H1 (cell line): ENCODE measurements around the gene PACSIN2. TPM values are rescaled to one million over a fixed set of nuclear protein-coding genes. Genes with fewer than 3 reads are reported as not detected.

Source experiments
- CTCF ChIA-PET: fragments of 300-600 bp; sonication (Branson Sonifier 250); formaldehyde crosslinking; loops from one replicate; lab custom pipeline; 2021; ENCODE audit not compliant: partially characterized antibody; lab: Charles Lee
- POLR2A ChIA-PET: fragments of 300-600 bp; sonication (Branson Sonifier 250); formaldehyde crosslinking; loops from one replicate; lab custom pipeline; 2021; ENCODE audit warnings: inconsistent platforms; ENCODE audit not compliant: partially characterized antibody; lab: Charles Lee
- DNase-seq, 2 experiments: peaks; one replicate each; pipeline versions ENCODE4 v3.0.0 to v3.0.0-alpha.2; 2010 to 2022; ENCODE audit warnings: low spot score in 2 of 2, low read depth in 1 of 2, mixed read lengths in 1 of 2
- FAIRE-seq: peaks from 2 replicates; lab custom pipeline; 2011; peaks lifted over from hg19 to GRCh38; lab: Jason Lieb, UNC
- H2AFZ ChIP-seq: 2 replicates; pipeline ENCODE4 v1.8.1; 2012; ENCODE audit warnings: low read length, inconsistent platforms
- H2AK5ac ChIP-seq: 2 replicates; pipeline ENCODE4 v1.6.1; 2013; ENCODE audit warnings: low read depth, low read length
- H2BK120ac ChIP-seq: replicated peaks from 2 replicates; pipeline ENCODE3; 2013; ENCODE audit warnings: low read depth, low read length, inconsistent platforms
- H2BK12ac ChIP-seq: 2 replicates; pipeline ENCODE4 v1.6.1; 2013; ENCODE audit warnings: low read depth, low read length
- H2BK15ac ChIP-seq: 2 replicates; pipeline ENCODE4 v1.6.1; 2013; ENCODE audit warnings: low read length
- H2BK20ac ChIP-seq: 2 replicates; pipeline ENCODE4 v1.6.1; 2013; ENCODE audit warnings: low read length
- H2BK5ac ChIP-seq: 2 replicates; pipeline ENCODE4 v1.6.1; 2013; ENCODE audit warnings: low read depth, low read length
- H3K14ac ChIP-seq: 2 replicates; pipeline ENCODE4 v1.6.1; 2013; ENCODE audit warnings: inconsistent platforms; ENCODE audit not compliant: insufficient read length
- H3K18ac ChIP-seq: 2 replicates; pipeline ENCODE4 v1.6.1; 2013; ENCODE audit warnings: low read length; ENCODE audit errors: extremely low read depth
- H3K23ac ChIP-seq: 2 replicates; pipeline ENCODE4 v1.6.1; 2013; ENCODE audit warnings: inconsistent platforms; ENCODE audit not compliant: insufficient read length
- H3K23me2 ChIP-seq: 2 replicates; pipeline ENCODE4 v1.6.1; 2013; ENCODE audit warnings: low read depth, low read length
- H3K27ac ChIP-seq: 2 replicates; pipeline ENCODE4 v1.6.1; 2011; ENCODE audit warnings: low read depth, low read length, inconsistent platforms
- H3K27me3 ChIP-seq, 4 experiments: replicated peaks in 1 of 4; 1 replicate in 1 of 4; 2 replicates in 3 of 4; pipeline versions ENCODE4 v1.6.1 to v1.8.1; 2011 to 2013; ENCODE audit warnings: low read length in 3 of 4, mild to moderate bottlenecking in 3 of 4, inconsistent platforms in 2 of 4, mixed read lengths in 2 of 4, moderate library complexity in 1 of 4; ENCODE audit not compliant: control insufficient read depth in 3 of 4, insufficient read depth in 3 of 4; ENCODE audit errors: extremely low read depth in 1 of 4
- H3K36me3 ChIP-seq, 4 experiments: 2 replicates each; pipeline versions ENCODE4 v1.6.1 to v1.8.1; 2011 to 2013; ENCODE audit warnings: mild to moderate bottlenecking in 4 of 4, low read length in 3 of 4, moderate library complexity in 2 of 4, control low read depth in 1 of 4, inconsistent platforms in 1 of 4; ENCODE audit not compliant: insufficient read depth in 4 of 4, control insufficient read depth in 2 of 4
- H3K4ac ChIP-seq: replicated peaks from 2 replicates; pipeline ENCODE3; 2013; ENCODE audit warnings: low read length, low read depth, mixed read lengths, inconsistent platforms; ENCODE audit not compliant: insufficient read length
- H3K4me1 ChIP-seq, 4 experiments: replicated peaks in 1 of 4; 1 replicate in 1 of 4; 2 replicates in 3 of 4; pipeline versions ENCODE4 v1.6.1 to v1.8.1; 2011 to 2013; ENCODE audit warnings: low read length in 3 of 4, inconsistent platforms in 2 of 4, mixed read lengths in 1 of 4; ENCODE audit not compliant: insufficient read depth in 4 of 4, control insufficient read depth in 3 of 4
- H3K4me2 ChIP-seq, 2 experiments: 2 replicates each; pipeline versions ENCODE4 v1.6.1 to v1.8.1; 2011 to 2013; ENCODE audit warnings: low read depth in 2 of 2, low read length in 2 of 2, control low read depth in 1 of 2, inconsistent platforms in 1 of 2, mild to moderate bottlenecking in 1 of 2; ENCODE audit not compliant: insufficient read depth in 1 of 2
- H3K4me3 ChIP-seq, 4 experiments: fragments of 200-600, 300-600 bp in 1 of 4; sonication (generic), shearing (Covaris generic), sonication (Bioruptor Twin) in 1 of 4; 2 replicates each; pipeline versions ENCODE4 v1.5.1 to v1.8.1; 2011 to 2016; ENCODE audit warnings: low read length in 4 of 4, low read depth in 3 of 4, control low read depth in 2 of 4, inconsistent platforms in 2 of 4, mild to moderate bottlenecking in 2 of 4, mixed read lengths in 1 of 4, moderate library complexity in 1 of 4; ENCODE audit not compliant: insufficient read depth in 2 of 4; ENCODE audit errors: extremely low read depth in 1 of 4
- H3K56ac ChIP-seq: replicated peaks from 2 replicates; pipeline ENCODE3; 2013; ENCODE audit warnings: low read depth, mild to moderate bottlenecking, mixed read lengths, low read length, inconsistent platforms; ENCODE audit not compliant: insufficient read length
- H3K79me1 ChIP-seq: 2 replicates; pipeline ENCODE4 v1.6.1; 2013; ENCODE audit warnings: low read depth, low read length, control low read depth
- H3K79me2 ChIP-seq, 2 experiments: 2 replicates each; pipeline versions ENCODE4 v1.6.1 to v1.8.1; 2012 to 2013; ENCODE audit warnings: low read length in 2 of 2, mild to moderate bottlenecking in 2 of 2, inconsistent platforms in 1 of 2; ENCODE audit not compliant: insufficient read depth in 2 of 2, control insufficient read depth in 1 of 2
- H3K9ac ChIP-seq, 4 experiments: replicated peaks in 1 of 4; 1 replicate in 1 of 4; 2 replicates in 3 of 4; pipeline versions ENCODE4 v1.6.1 to v1.8.1; 2011 to 2013; ENCODE audit warnings: low read depth in 3 of 4, low read length in 3 of 4, control low read depth in 2 of 4, mild to moderate bottlenecking in 2 of 4, moderate library complexity in 2 of 4, inconsistent platforms in 1 of 4; ENCODE audit errors: extremely low read depth in 1 of 4
- H3K9me3 ChIP-seq, 2 experiments: 2 replicates each; pipeline versions ENCODE4 v1.6.1 to v1.8.1; 2012 to 2013; ENCODE audit warnings: mild to moderate bottlenecking in 2 of 2, moderate library complexity in 2 of 2, control low read depth in 1 of 2, inconsistent platforms in 1 of 2, low read depth in 1 of 2, low read length in 1 of 2, mixed read lengths in 1 of 2; ENCODE audit not compliant: insufficient read depth in 2 of 2
- H4K20me1 ChIP-seq, 2 experiments: replicated peaks in 1 of 2; 2 replicates each; pipeline versions ENCODE3 to v1.8.1; 2011 to 2013; ENCODE audit warnings: inconsistent platforms in 2 of 2, low read length in 2 of 2, mild to moderate bottlenecking in 1 of 2; ENCODE audit not compliant: insufficient read depth in 2 of 2, control insufficient read depth in 1 of 2
- H4K5ac ChIP-seq: 2 replicates; pipeline ENCODE4 v1.6.1; 2013; ENCODE audit warnings: low read length, low read depth, mixed read lengths, inconsistent platforms; ENCODE audit not compliant: insufficient read length
- H4K8ac ChIP-seq: 2 replicates; pipeline ENCODE4 v1.8.0; 2013; ENCODE audit warnings: mild to moderate bottlenecking, moderate library complexity, low read length, inconsistent platforms; ENCODE audit not compliant: insufficient read depth; ENCODE audit errors: extremely low read depth
- H4K91ac ChIP-seq: replicated peaks from 2 replicates; pipeline ENCODE3; 2013; ENCODE audit warnings: low read length, mixed read lengths, inconsistent platforms; ENCODE audit not compliant: insufficient read length
- CBX5 ChIP-seq: fragments of 300-800, 300-1000 bp; sonication (generic); IDR thresholded peaks from 2 replicates; pipeline ENCODE4 v1.7.1; 2016; ENCODE audit warnings: antibody characterized with exemption, low read length, low read depth
- CTBP2 ChIP-seq: IDR thresholded peaks from 2 replicates; pipeline ENCODE4 v1.7.0; 2011; ENCODE audit warnings: borderline replicate concordance, mild to moderate bottlenecking, moderate library complexity, mixed read lengths, low read length; ENCODE audit not compliant: insufficient read depth, insufficient read length
- NRF1 ChIP-seq: IDR thresholded peaks from 2 replicates; pipeline ENCODE4 v1.6.1; 2011; ENCODE audit warnings: mild to moderate bottlenecking, low read depth, low read length, improper control_type of control experiment
- POLR2AphosphoS5 ChIP-seq: IDR thresholded peaks from 2 replicates; pipeline ENCODE4 v1.6.1; 2011; ENCODE audit warnings: low read depth, low read length
- RBBP5 ChIP-seq: IDR thresholded peaks from 2 replicates; pipeline ENCODE4 v1.7.1; 2012; ENCODE audit warnings: low read depth, mild to moderate bottlenecking, inconsistent platforms, low read length, moderate library complexity, borderline replicate concordance
- SP4 ChIP-seq: IDR thresholded peaks from 2 replicates; pipeline ENCODE4 v1.6.1; 2012; ENCODE audit warnings: low read length, inconsistent platforms
- SUZ12 ChIP-seq: fragments of 200-600 bp; sonication (generic); IDR thresholded peaks from 2 replicates; pipeline ENCODE4 v1.6.1; 2012; ENCODE audit warnings: mild to moderate bottlenecking, inconsistent platforms, low read length, moderate library complexity, mixed read lengths
- WGBS, 2 experiments: shearing (Covaris generic) in 1 of 2; methylation state at CpG; one replicate each; pipeline versions ENCODE4 v1.1.6 to v1.1.7; 2013 to 2015; ENCODE audit warnings: low lambda C conversion rate in 2 of 2, mixed read lengths in 2 of 2, inconsistent platforms in 1 of 2, low coverage in 1 of 2, missing lambda C conversion rate in 1 of 2; ENCODE audit not compliant: insufficient replicate concordance in 2 of 2, insufficient coverage in 1 of 2, insufficient read length in 1 of 2; ENCODE audit errors: extremely low coverage in 1 of 2, missing lambda C conversion rate in 1 of 2; 5-methylcytosine and 5-hydroxymethylcytosine counted together
- polyA plus RNA-seq, 7 experiments: library from polyadenylated mRNA; depleted of rRNA in 3 of 7; stranded (reverse) in 5 of 7; unstranded in 2 of 7; fragments of >200 nt in 5 of 7; fragments of 200-250 nt in 2 of 7; gene quantifications; 1 replicate in 5 of 7; 2 replicates in 1 of 7; 4 replicates in 1 of 7; pipeline versions ENCODE4 v1.2.1 to v1.2.3, GENCODE V29; 2011 to 2013; ENCODE audit warnings: missing spikeins in 2 of 7, mixed read lengths in 2 of 7
- total RNA-seq: library from RNA; stranded (reverse); fragmentation: NEBNext Ultra II Directional; extraction: Animal tissue kit (Norgen Biotek cat#: 25700); gene quantifications from 2 replicates; pipeline ENCODE4 v1.2.1, GENCODE V29; 2021
- TF ChIP-seq, protein P1 (sequence below): IDR thresholded peaks from 2 replicates; pipeline ENCODE4 v1.6.1; 2012; ENCODE audit warnings: inconsistent platforms

PACSIN2 gene
- total and polyA plus RNA-seq, 2 of the 8 experiments (the other 6 are each of a cell fraction or from before 2014, with no cell fraction given), result 44.8 to 64.2 TPM

- no peak for FAIRE-seq
- no peak overlapping the region for H3K4me3 ChIP-seq
- no peaks in the 10 kb centered on the region for H3K9me3 ChIP-seq
- no peak overlapping the region for H2BK120ac ChIP-seq
- H3K4me1 ChIP-seq, result peaks cover 0 to 3% (median 0%) of the 10 kb centered on the region in 4 experiments; a peak in 1 of 7 replicates
- ChIA-PET POLR2A (interaction anchor here (1.2 kb wide), 1 partner anchor 184 kb away, joined by 3 read pairs; no protein-coding TSS in a partner anchor), CTCF (interaction anchor here (2.1 to 2.7 kb wide), 2 partner anchors 9 to 11 kb away, joined by 13 read pairs; no protein-coding TSS in a partner anchor)
- 87% methylated on average over 10 of the region's 10 CpGs; no CpG with 5 or more reads in 1 of the 2 experiments for WGBS, 2 experiments
- no peaks in the 10 kb centered on the region for H3K23me2 ChIP-seq
- no peak overlapping the region for H2BK20ac ChIP-seq
- H4K8ac ChIP-seq, result no peak overlapping the region
- H3K27me3 ChIP-seq, result no peaks in the 10 kb centered on the region
- H3K4me2 ChIP-seq, result no peak overlapping the region
- no peak overlapping the region for H3K4ac ChIP-seq
- H2BK15ac ChIP-seq, result no peak overlapping the region
- H3K79me1 ChIP-seq, result no peaks in the 10 kb centered on the region
- no peak overlapping the region for H3K27ac ChIP-seq
- H3K79me2 ChIP-seq, result no peaks in the 10 kb centered on the region
- no peak overlapping the region for H3K9ac ChIP-seq
- H2BK5ac ChIP-seq, result 0 out of 2 replicates have a peak overlapping the region, but pooled peaks have one; percentile 60
- no peak overlapping the region for H2AK5ac ChIP-seq
- H3K14ac ChIP-seq, result no peak overlapping the region
- H3K18ac ChIP-seq, result no peak overlapping the region
- H2BK12ac ChIP-seq, result no peak overlapping the region
- peaks cover 0 to 1% of the 10 kb centered on the region in 2 experiments for H4K20me1 ChIP-seq
- no peak for DNase-seq
- H3K56ac ChIP-seq, result no peak overlapping the region
- no peak overlapping the region for H4K91ac ChIP-seq
- no peaks in the 10 kb centered on the region for H3K36me3 ChIP-seq
- H3K23ac ChIP-seq, result no peak overlapping the region
- no peak overlapping the region for H4K5ac ChIP-seq
- no peak overlapping the region for H2AFZ ChIP-seq
- TF ChIP-seq, protein P1, sequence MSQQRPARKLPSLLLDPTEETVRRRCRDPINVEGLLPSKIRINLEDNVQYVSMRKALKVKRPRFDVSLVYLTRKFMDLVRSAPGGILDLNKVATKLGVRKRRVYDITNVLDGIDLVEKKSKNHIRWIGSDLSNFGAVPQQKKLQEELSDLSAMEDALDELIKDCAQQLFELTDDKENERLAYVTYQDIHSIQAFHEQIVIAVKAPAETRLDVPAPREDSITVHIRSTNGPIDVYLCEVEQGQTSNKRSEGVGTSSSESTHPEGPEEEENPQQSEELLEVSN, result no peak
- TF ChIP-seq CBX5, result no peak
- TF ChIP-seq SP4, result no peak
- no peak for TF ChIP-seq POLR2AphosphoS5
- no peak for TF ChIP-seq CTBP2
- no peak for TF ChIP-seq RBBP5
- TF ChIP-seq NRF1, result no peak
- no peak for TF ChIP-seq SUZ12
These were observed 29.4 kb upstream of the PACSIN2 start for GRCh38 chr22:43044290-43044712.
